Activated gamma-delta T cell treated with anti-CD3 and anti-CD28 coated beads, Interleukin-2, amount 50 U/mL, for 16 hours (primary cell): ENCODE measurements around the gene RFPL2.

Experiments
- DNase-seq: peaks from one replicate; pipeline ENCODE4 v3.0.0-alpha.2; 2020; ENCODE audit warnings: low read depth

The RFPL2 gene

DNA sequence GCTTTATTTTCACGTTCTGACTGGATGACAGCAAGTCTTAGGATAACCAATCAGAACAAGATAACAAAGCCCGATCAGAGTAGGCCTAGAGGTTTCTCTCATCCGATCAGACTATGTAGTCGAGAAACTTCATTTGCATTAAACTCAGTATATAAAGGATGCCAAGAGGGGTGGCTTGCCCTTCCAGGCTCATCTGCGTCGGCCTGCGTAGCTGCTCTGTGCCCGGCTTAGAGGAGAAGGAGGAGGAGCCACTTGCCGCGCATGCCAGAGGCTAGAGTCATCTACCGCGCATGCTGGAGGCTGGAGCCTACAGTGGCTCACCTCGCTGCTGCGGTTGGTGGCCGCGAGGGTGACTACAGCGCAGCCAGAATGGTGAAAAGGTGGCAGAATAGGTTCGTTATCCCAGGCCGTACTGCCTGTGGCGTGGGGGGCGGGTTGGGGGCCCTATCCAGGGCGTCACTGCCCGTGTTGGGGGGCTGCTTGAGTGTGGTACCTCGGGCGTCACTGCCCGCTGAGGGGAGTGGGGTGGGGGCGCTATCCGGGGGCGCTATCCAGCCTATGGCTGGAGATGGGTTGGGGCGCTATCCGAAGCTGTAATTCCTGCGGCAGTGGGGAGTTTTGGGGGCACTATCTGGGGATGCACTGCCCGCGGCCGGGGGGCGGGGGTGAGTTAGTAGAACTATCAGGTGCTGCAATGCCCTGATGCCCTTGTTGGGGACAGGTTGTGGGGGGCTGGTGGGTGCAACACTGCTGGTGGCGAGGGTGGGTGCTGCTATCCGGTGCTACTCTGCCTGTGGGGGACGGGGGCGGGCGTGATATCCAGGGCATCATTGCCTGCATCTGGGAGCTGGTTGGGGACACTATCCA is at the start of gene RFPL2:
RFPL2 (minus strand) TSS at position 218 of the 867 bp plus-strand sequence. CDS start 2,622 bp downstream, outside the sequence.
- DNase-seq: no peak

DNA sequence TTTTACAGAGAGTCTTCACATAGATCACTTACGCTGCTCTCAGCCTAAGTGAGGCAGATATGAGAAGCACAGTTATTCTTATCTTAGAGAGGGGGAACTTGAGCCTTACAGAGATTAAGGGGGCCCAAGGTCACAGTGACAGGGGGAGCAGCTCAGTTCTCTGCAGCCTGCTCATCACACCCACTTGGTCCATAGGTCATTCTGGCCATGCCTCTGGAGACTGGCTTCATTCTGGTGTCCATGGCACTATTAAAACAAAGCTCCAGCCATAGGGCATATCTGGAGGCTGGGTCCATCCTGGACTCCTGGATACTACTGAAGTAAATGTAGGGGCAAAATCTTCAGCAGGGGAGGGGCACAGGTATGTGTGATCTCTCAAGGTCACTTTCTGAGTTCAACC is 44.4 kb upstream of the RFPL2 start:
- no peak for DNase-seq

DNA sequence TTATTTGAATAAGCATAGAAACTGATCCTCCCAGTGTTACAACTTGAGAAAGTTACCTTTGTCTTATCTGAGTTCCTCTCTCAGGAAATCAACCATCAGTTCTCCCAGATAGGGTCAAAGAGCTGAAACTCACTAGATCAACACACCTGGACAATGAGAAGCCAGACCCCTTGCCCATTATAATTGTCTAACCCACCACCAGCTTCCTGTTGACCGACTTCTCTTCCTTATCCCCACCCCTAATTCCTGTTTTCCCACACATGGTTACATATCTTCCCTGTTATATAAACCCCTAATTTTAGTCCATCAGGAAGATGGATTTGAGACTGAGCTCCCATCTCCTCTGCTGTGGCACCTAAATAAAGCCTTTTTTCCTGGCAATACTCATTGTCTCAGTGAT is 43.4 kb upstream of the RFPL2 start:
- no peak for DNase-seq

DNA sequence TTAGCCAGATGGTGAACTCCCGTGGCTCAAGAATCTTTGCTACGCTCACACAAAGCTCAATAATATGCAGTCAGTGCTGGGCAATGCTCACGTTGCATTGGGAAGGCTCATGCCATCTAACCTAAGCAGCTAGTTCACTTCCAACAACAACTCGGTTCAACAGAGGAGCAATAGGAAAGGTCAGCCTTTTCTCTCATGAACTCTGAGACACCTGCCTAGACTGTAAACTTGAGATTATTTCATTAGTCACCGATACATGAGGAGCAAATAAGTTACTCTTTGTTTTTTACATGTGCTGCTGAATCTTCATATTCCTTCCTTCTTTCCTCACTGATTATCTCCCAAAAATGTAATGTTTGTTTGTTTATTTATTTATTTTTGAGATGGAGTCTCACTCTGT is 41.3 kb upstream of the RFPL2 start:
- no peak for DNase-seq

DNA sequence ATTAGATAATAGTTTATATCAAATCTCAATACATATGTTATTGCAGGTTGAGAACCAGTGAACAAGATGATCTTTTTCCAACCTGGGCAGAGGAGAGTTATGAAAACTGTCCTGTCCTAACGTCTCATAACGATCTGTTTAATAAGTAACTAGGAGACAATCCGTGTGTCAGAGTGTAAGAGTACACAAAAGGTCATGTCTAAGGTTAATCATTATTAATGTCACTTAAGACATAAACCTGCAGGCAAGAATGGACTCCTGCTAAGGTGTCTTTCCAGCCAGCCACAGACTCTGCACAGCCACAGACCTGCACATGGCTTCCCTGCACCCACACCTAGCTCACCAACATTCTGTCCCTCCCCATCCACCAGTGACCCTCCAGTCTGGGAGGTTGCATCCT is 40.2 kb upstream of the RFPL2 start:
- no peak for DNase-seq

DNA sequence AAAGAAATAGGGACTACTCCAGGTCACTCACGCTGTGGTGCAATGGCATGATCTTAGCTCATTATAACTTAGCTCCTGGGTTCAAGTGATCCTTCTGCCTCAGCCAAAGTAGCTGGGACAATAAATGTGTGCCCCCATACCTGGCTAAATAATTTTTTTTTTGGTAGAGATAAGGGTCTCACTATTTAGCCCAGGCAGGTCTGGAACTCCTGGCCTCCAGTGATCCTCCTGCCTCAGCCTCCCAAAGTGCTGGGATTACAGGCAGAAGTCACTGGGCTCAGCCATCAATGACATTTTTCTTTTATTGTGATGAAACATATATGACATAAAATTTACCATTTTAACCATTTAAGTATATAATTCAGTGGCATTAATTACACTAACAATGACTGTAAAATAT is 39.7 kb upstream of the RFPL2 start:
- DNase-seq: no peak

DNA sequence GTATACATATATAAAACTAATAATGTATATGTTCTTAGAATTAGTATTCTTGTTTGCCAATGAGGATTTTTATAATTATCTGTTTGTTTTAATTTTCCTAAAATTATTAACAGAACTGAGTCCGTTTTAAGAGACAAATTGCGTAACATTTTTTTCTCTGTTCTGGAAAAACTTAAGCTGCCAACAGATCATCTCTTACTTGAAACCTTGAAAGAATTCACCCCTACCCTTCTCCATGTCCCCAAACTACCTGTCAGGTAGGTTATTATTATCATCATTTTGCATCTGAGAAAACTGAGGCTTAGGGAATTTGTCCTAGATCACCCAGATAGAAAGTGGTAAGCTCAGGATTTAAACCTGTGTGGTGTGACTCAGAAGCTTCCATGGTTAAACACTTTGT is 35.6 kb upstream of the RFPL2 start:
- no peak for DNase-seq

DNA sequence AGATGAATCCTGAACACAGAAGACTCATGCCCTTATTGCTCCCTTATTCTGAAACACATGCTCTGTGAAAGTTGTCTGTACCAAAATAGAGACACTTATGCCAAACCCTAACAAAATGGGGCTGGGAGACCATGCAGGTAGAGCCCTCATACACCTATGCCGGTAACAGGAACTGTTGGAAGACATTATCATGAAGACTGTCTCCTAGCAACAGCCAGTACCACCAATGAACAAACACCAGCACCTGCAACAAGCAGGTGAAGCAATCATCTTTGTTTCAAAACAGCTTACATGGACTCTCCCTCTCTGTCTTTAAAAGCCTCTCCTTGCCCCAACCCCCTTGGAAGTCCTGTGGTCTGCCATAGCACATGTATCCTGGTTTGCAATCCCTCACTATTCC is 33.0 kb upstream of the RFPL2 start:
- DNase-seq: no peak

DNA sequence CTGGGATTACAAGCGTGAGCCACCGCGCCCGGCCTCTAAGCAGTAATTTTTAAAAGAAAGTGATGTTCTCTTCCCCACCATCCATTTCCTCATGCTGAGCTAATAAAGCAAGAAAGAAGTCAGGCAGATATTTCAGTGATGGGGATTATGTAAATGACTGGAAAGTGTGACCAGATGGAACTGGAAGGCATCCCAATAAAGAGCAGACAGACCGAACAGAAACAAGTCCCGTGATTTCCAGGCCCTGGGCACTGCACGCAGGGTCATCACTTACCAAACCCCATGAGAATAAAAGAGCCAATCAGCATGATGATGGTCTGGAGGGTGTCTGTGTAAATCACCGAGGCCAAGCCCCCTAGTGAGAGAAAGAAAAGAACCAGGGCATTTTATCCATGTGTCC is 32.1 kb upstream of the RFPL2 start:
- no peak for DNase-seq

DNA sequence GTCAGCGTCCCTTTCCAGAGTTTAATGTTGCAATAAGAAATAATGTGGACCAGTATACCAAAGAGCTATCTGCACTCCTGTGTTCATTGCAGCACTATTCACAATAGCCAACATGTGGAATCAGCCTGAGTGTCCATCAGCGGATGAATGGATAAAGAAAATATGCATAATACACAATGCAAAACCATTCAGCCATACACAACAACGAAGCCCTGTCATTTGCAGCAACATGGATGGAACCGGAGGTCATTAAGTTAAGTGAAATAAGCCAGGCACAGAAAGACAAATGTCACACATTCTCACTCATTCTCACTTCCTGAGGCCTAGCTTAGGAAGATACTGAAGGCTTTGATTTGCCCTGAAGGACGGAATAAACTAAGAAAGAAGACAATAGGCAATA is 28.2 kb upstream of the RFPL2 start:
- no peak for DNase-seq

DNA sequence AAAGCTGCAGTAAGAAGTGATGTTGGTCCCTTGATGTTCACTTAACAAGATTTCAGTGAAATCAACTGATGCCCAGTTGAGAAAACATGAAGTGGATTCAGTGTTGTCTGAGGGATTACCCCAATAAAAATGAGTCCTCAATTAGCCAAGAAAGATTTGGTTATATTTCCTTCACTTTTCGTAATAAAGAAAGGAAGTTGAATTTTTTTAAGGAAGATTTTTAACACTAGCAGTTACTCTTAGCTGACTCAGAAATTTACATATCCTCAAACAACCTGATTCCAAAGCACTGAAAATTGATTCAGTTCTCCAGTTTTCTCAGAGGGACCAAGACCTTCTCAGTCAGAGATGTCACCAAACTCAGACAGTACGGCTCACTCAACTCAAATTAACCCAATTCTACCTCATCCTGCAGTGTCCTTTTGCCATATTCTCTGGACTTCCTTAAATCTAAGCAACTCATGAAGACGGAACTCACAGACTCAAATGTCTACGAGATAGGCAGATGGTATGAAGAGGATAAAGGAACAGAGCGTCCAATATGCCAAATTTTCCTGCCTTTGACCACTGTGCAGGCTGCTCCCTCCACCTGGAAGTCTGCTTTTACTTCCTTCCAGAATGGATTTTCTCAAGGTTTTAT is 27.4 kb upstream of the RFPL2 start:
- DNase-seq: no peak

DNA sequence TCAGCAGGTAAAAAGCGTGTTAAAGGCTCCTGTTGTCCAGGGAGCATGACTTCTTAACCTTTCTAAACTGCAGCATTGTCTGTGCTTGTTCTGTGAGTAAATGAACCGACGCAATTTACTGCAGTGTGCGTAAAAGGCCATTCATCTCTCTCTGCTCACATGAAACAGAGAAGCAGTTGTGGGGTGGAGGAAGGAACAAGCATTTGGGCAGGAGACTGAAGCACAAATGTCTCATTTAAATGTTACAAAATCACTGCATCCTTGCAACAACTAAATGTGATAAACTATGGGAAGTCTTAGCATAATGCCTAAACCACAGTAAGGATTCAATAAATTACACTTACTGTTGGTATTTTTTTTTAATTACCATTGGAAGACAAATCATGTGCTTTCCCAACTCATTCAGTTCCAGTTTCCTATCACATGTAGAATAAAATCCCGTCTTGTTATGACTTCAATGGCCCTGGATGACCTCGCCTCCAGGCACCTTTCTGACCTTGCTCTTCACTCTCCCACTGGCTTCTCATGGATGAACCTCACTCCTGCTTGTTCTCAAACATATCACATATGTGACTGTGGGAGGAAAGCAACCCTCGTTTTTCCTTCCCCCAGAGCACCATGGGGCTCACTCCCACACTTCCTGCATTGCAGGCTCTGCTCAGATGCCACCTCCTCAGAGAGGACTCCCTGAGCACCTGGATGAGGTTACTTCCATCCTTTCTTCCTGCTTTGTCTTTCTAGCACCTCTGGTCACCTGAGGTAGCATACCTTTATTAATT is 21.6 kb upstream of the RFPL2 start:
- DNase-seq: no peak

DNA sequence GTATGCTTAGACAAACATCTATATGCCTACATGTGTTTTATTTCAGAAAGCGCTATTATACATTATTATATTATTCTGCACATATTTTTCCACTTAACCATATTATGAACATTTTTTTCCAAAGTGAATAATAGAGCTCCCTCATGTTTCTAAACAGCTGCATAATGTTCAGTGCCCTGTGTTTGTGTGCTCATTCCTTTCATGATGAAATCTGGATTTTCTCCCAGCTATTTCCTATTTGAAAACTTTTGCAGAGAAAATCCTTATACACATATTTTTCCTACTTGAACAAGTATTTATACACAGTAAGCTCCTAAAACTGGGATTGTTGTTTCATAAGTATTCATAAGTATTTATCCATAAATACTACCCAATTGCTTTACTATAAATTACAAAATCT is 18.1 kb upstream of the RFPL2 start:
- no peak for DNase-seq

DNA sequence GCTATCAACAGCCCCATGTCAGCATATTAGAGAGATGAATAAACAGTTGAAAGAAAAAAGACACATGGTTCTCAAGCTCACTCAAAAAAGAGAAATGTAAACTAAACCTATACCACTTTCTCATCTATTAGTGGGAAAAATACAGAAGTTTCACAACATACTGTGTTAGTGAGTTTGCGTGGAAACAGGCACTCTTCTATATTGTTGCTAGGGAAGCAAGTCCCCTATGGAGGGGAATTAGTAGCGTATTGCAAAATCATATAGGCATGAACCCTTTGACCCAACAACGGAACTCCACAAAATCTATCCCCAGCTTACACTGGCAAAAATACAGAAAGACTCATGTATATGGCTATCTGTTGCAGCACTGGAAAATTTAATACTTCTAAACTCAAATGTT is 14.2 kb upstream of the RFPL2 start:
- DNase-seq: no peak

DNA sequence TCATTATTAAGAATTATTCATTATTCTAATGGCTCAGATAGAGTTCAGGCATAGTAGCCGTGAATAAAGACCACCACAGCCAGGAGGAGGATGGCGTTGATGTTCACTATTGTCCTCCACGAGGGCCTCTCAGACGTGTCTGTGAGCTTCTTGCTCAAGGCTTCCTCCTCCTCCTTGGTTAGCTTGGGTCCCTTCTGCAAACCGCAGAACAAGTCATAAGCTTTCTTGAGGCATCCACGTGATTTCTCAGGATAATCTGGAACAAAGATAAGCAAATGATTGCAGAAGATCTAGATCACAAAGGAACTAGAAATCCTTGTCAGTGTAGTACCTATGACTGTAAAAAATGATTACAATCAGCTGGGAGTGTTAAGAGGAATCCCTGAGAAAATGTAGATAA is 13.6 kb upstream of the RFPL2 start:
- DNase-seq: no peak

DNA sequence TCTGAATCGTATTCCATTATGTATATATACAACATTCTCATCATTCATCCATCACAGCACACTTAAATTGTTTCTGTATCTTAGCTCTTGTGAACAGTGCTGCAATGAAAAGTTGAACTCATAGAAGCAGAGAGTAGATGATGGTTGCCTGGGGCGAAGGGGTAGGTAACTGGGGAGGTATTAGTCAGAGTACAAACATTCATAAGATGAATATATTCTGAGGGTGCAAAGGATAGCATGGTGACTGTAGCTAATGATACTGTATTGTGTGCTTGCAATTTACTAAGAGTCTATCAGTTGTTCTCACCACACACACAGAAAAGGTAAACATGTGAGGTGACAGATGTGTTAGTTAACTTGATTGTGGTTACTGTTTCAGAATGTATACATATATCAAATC is 12.6 kb upstream of the RFPL2 start:
- no peak for DNase-seq

DNA sequence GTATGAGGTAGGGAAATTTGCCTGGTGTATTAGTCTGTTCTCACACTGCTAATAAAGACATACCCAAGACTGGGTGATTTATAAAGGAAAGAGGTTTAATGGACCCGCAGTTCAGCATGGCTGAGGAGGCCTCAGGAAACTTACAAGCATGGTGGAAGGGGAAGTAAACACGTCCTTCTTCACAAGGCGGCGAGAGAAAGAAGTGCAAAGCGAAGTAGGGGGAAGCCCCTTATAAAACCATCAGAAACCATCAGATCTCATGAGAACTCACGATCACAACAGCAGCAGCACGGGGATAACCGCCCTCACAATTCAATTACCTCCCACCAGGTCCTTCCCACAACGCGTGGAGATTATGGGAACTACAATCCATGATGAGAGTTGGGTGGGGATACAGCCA is 12.0 kb upstream of the RFPL2 start:
- no peak for DNase-seq

DNA sequence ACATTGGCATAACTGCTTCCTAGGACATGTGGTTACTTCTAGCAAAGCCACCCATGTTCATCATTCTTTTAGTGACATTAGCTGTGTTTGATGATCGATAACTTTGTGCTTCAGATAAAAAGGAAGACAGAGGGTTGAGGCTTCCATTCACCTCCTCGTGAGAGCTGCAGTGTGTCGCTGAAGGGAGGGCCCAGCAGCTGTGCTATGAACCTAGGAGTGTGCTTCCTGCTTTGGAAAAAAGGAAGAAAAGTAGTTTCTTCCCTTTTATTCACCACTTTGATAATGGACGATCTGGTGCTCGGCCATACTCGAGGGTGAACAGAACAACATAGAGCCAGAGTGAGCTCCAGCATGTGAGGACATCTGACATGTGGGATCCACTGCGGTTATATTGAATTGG is 6.1 kb upstream of the RFPL2 start:
- DNase-seq: no peak

DNA sequence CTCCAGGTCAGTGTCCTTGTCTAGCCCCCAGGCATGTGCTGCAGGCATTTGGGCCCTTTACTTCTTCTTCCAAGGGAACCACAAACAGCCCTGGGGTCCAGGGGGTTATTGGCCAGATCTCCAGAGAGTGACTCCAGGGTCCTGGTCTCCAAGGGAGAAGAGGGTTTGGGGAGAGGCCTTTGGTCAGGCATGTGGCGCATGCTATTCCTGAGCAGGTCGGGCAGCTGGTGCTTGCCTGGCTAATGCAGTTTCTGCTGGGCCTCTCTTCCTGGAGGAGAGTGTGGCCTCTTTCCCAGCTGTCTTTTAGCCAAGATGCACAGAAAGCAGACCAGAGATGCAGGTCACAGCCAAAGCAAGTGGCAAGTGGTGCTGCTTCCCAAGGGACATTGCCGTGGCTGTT is 3.8 kb upstream of the RFPL2 start:
- DNase-seq: no peak

DNA sequence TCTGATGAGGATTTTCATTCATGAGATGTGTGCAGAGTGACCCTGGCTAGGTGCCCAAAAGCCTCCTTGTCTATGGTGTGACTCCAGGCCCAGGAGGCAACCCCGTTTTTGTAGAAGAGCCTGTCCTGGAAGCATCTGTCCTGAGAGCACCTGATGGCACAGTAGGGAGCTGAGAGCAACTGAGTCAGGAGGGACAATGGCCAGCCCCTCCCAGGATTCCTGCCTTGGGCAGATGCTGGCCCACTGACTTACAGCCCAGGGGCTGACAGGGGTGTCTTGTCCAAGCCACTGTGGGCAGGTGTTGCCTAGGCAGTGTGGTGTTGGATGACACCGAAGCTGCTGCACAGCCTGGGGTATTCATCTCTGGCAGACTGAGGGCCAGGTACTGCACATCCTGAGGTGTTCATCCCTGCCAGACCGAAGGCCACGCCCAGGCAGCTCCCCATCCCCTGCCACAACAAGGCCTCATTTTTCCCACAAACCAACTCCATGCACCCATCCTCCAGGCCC is 3.2 kb upstream of the RFPL2 start:
- no peak for DNase-seq

DNA sequence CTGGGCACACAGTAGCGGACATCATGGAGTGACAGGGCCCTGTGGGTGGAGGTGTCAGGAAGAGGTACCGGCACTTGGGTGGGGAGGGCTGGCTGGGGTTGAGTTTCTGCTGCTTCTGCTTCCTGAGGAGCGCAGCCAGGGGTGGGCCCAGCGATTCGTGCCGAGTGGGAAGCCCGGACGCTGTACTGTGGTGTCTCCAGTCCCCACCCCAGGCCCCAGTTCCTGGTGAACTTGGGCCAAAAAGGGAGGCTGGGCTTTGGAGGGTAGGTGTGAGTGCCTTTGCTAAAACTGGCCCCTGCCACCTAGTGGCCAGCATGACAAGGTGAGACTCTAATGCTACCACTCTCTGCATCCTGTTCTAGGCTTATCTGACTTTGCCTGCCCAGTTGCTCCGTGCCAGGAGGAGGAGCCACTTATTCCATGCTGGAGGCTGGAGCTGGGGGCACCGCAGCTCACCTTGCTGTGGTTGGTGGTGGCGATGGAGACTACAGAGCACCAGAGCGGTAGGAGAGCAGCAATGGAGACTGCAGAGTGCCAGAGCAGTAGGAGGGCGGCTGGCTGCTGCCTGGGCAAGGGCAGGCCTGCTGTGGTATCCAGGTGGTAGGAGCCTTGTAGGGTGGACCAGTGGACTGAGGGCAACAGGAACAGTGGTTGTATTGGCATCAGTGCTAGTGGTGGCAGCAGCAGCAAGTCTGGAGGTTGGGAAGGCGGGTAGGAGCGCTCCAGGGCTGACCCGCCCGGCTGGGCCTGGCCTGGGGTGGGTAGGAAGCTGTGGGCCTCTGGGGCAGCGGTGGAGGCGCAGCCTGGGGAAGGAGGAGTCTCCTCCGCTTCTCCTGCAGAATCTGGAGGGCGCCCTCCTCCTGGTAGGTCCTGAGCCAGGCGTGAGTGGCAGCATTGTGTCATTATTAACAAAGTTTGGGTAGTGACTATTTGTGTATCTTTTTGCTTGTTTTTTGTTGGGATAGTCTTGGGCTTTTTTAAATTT is 2.2 kb upstream of the RFPL2 start:
- DNase-seq: no peak
